ENCODE results near the gene LONRF3. TPM values are rescaled to one million over a fixed set of nuclear protein-coding genes. Genes with fewer than 3 reads are reported as not detected.

The LONRF3 gene
- total and polyA plus RNA-seq, 4 donors: 2.0 to 26.7 (median 5.8) TPM

- WGBS: 21% methylated on average over 5 of the region's 5 CpGs
- Histone ChIP-seq H3K9ac (ENCODE audit: low read depth in 1 of 2, low read length in 2 of 2) (no peak overlapping the region), H3K36me3 (ENCODE audit: control insufficient read depth in 4 of 4, insufficient read depth in 3 of 4, low read depth in 1 of 4, low read length in 3 of 4) (peaks cover 1 to 16% (median 9%) of the 10 kb centered on the region in 4 donors), H3K27me3 (ENCODE audit: control insufficient read depth in 4 of 4, insufficient read depth in 4 of 4, low read length in 3 of 4) (no peaks in the 10 kb centered on the region), H3K4me3 (ENCODE audit: low read depth in 1 of 3, low read length in 3 of 3) (no peak overlapping the region), H3K4me1 (ENCODE audit: control insufficient read depth in 4 of 4, insufficient read depth in 4 of 4, low read length in 3 of 4) (no peaks in the 10 kb centered on the region), H3K27ac (ENCODE audit: low read depth in 1 of 2, low read length in 2 of 2) (no peak overlapping the region), H3K9me3 (ENCODE audit: control insufficient read depth in 4 of 4, low read length in 3 of 4) (no peaks in the 10 kb centered on the region)
- TF ChIP-seq TAF1 (conservative IDR thresholded peaks at IDR 0.05) (no peak), YY1 (IDR thresholded peaks at IDR 0.05) (no peak), HNF4A (conservative IDR thresholded peaks at IDR 0.05) (peak in 1 of 2 donors; percentile 10), RAD21 (IDR thresholded peaks at IDR 0.05) (peak; percentile 60 to 82), CTCF (IDR thresholded peaks at IDR 0.05; ENCODE audit: low read depth, low read length, missing input control) (peak; percentile 74), FOXA2 (IDR thresholded peaks at IDR 0.05) (no peak), GABPA (IDR thresholded peaks at IDR 0.05 in 1 of 2, conservative IDR thresholded peaks at IDR 0.05 in 1 of 2) (no peak)
- DNase-seq (ENCODE audit: low spot score): peak; percentile 49
Measured at GRCh38 chrX:119004920-119005524, 30.6 kb downstream of the LONRF3 start.

- DNase-seq (ENCODE audit: low spot score): no peak
- no peaks in the 10 kb centered on the region for H3K27me3 ChIP-seq (ENCODE audit: control insufficient read depth in 4 of 4, insufficient read depth in 4 of 4, low read length in 3 of 4)
- H3K27ac ChIP-seq (ENCODE audit: low read depth in 1 of 2, low read length in 2 of 2): no peak overlapping the region
- H3K36me3 ChIP-seq (ENCODE audit: control insufficient read depth in 4 of 4, insufficient read depth in 3 of 4, low read depth in 1 of 4, low read length in 3 of 4): peaks cover 1 to 32% (median 18%) of the 10 kb centered on the region in 4 donors
- 93% methylated on average over 3 of the region's 3 CpGs for WGBS
- no peak overlapping the region for H3K9ac ChIP-seq (ENCODE audit: low read depth in 1 of 2, low read length in 2 of 2)
- H3K4me3 ChIP-seq (ENCODE audit: low read depth in 1 of 3, low read length in 3 of 3): no peak overlapping the region
- no peaks in the 10 kb centered on the region for H3K9me3 ChIP-seq (ENCODE audit: control insufficient read depth in 4 of 4, low read length in 3 of 4)
- no peaks in the 10 kb centered on the region for H3K4me1 ChIP-seq (ENCODE audit: control insufficient read depth in 4 of 4, insufficient read depth in 4 of 4, low read length in 3 of 4)
- TF ChIP-seq RXRA (IDR thresholded peaks at IDR 0.05): no peak
- TF ChIP-seq ATF3 (IDR thresholded peaks at IDR 0.05): no peak
- no peak for TF ChIP-seq FOXA1 (IDR thresholded peaks at IDR 0.05)
- no peak for TF ChIP-seq RAD21 (IDR thresholded peaks at IDR 0.05)
- no peak for TF ChIP-seq SP1 (IDR thresholded peaks at IDR 0.05)
- TF ChIP-seq MAX (IDR thresholded peaks at IDR 0.05): no peak
- TF ChIP-seq YY1 (IDR thresholded peaks at IDR 0.05): no peak
- TF ChIP-seq CTCF (IDR thresholded peaks at IDR 0.05; ENCODE audit: low read depth, low read length, missing input control): no peak
- no peak for TF ChIP-seq JUND (IDR thresholded peaks at IDR 0.05)
- no peak for TF ChIP-seq TAF1 (conservative IDR thresholded peaks at IDR 0.05)
- no peak for TF ChIP-seq GABPA (IDR thresholded peaks at IDR 0.05 in 1 of 2, conservative IDR thresholded peaks at IDR 0.05 in 1 of 2)
- no peak for TF ChIP-seq HNF4A (conservative IDR thresholded peaks at IDR 0.05)
- TF ChIP-seq FOXA2 (IDR thresholded peaks at IDR 0.05): no peak
- no peak for TF ChIP-seq EGR1 (IDR thresholded peaks at IDR 0.05; ENCODE audit: low read depth in 2 of 2)
- no peak for TF ChIP-seq REST (IDR thresholded peaks at IDR 0.05)
- no peak for TF ChIP-seq ZBTB33 (IDR thresholded peaks at IDR 0.05)
- no peak for TF ChIP-seq NR2F2 (IDR thresholded peaks at IDR 0.05)
- TF ChIP-seq HNF4G (IDR thresholded peaks at IDR 0.05): no peak
Measured at GRCh38 chrX:119007189-119007770, 32.9 kb downstream of the LONRF3 start.

Measured in liver (tissue), 9 donors.